GM12878 (cell line): ENCODE data around the gene NR2C2AP.

Source experiments
- ATF2 ChIP-seq: IDR thresholded peaks from 2 replicates; pipeline ENCODE4 v1.6.1; 2012; ENCODE audit warnings: low read length, inconsistent platforms
- CTCF ChIP-seq, 3 experiments: IDR thresholded peaks in 2 of 3; conservative IDR thresholded peaks in 1 of 3; 2 replicates each; pipeline ENCODE4 v1.5.1; 2011; ENCODE audit warnings: low read depth in 3 of 3, low read length in 3 of 3, mild to moderate bottlenecking in 3 of 3, control low read depth in 2 of 3, moderate library complexity in 2 of 3, inconsistent platforms in 1 of 3, mixed read lengths in 1 of 3; ENCODE audit not compliant: control insufficient read depth in 2 of 3, insufficient read depth in 1 of 3; ENCODE audit errors: extremely low read depth in 1 of 3
- EP300 ChIP-seq, 2 experiments: fragments of 150-350 bp in 1 of 2; IDR thresholded peaks; 2 replicates each; pipeline ENCODE4 v1.6.1; 2011 to 2012; ENCODE audit warnings: low read depth in 2 of 2, low read length in 2 of 2, borderline replicate concordance in 1 of 2, improper control_type of control experiment in 1 of 2, inconsistent platforms in 1 of 2; ENCODE audit not compliant: control insufficient read depth in 1 of 2
- ESRRA ChIP-seq: IDR thresholded peaks from 2 replicates; pipeline ENCODE4 v1.6.1; 2012; ENCODE audit warnings: mild to moderate bottlenecking, low read length, improper control_type of control experiment
- JUNB ChIP-seq: IDR thresholded peaks from 2 replicates; pipeline ENCODE4 v1.6.1; 2016; ENCODE audit warnings: antibody characterized with exemption, mild to moderate bottlenecking
- NRF1 ChIP-seq: conservative IDR thresholded peaks from 2 replicates; pipeline ENCODE4 v1.6.1; 2011; ENCODE audit warnings: mild to moderate bottlenecking, low read depth, low read length, improper control_type of control experiment
- POLR2AphosphoS2 ChIP-seq: IDR thresholded peaks from 2 replicates; pipeline ENCODE4 v1.6.1; 2011; ENCODE audit warnings: low read depth, mild to moderate bottlenecking, low read length, improper control_type of control experiment, moderate library complexity
- RAD51 ChIP-seq: fragments of 450-650 bp; IDR thresholded peaks from 2 replicates; pipeline ENCODE4 v1.6.1; 2016; ENCODE audit warnings: moderate library complexity, mild to moderate bottlenecking, inconsistent platforms
- RFX5 ChIP-seq: IDR thresholded peaks from 2 replicates; pipeline ENCODE4 v1.6.1; 2011; ENCODE audit warnings: low read depth, low read length, improper control_type of control experiment
- ZBTB11 ChIP-seq: fragments of 450-650 bp; formaldehyde crosslinking; IDR thresholded peaks from 2 replicates; pipeline ENCODE4 v1.5.0; 2022; ENCODE audit warnings: mild to moderate bottlenecking, missing genetic modification characterization
- ZNF274 ChIP-seq: IDR thresholded peaks from one replicate; pipeline ENCODE4 v1.8.0; 2011; ENCODE audit not compliant: insufficient read length, insufficient read depth
- ZZZ3 ChIP-seq: IDR thresholded peaks from 2 replicates; pipeline ENCODE4 v1.6.1; 2011; ENCODE audit warnings: low read depth; ENCODE audit not compliant: control insufficient read depth, insufficient read length

- no peak for TF ChIP-seq ZBTB11 (CRISPR knock-in tag)
- TF ChIP-seq EP300 (IDR thresholded peaks at IDR 0.05; ENCODE audit: borderline replicate concordance in 1 of 2, control insufficient read depth in 1 of 2, low read depth in 2 of 2, low read length in 2 of 2), result no peak
- no peak for TF ChIP-seq POLR2AphosphoS2
- no peak for TF ChIP-seq ZNF274
- TF ChIP-seq ATF2, result no peak
- no peak for TF ChIP-seq CTCF (IDR thresholded peaks at IDR 0.05 in 2 of 3, conservative IDR thresholded peaks at IDR 0.05 in 1 of 3; ENCODE audit: control insufficient read depth in 2 of 3, extremely low read depth in 1 of 3, insufficient read depth in 1 of 3, low read depth in 3 of 3, low read length in 3 of 3)
- no peak for TF ChIP-seq RFX5
- TF ChIP-seq JUNB, result no peak
- no peak for TF ChIP-seq RAD51
- no peak for TF ChIP-seq ZZZ3
- no peak for TF ChIP-seq ESRRA
- no peak for TF ChIP-seq NRF1
Observed at GRCh38 chr19:19250196-19250801, 47.1 kb upstream of the NR2C2AP start.
